Ramos (cell line): ENCODE data around the gene DNAH8.

ENCODE experiments used
- in situ Hi-C: fragments of 300-500 bp; cut with MboI; formaldehyde crosslinking; loops from one replicate; pipeline ENCODE4 v1.14.3; 2022; ENCODE audit warnings: low sequenced_read_pairs; ENCODE audit not compliant: unreplicated experiment

DNAH8 gene

DNA sequence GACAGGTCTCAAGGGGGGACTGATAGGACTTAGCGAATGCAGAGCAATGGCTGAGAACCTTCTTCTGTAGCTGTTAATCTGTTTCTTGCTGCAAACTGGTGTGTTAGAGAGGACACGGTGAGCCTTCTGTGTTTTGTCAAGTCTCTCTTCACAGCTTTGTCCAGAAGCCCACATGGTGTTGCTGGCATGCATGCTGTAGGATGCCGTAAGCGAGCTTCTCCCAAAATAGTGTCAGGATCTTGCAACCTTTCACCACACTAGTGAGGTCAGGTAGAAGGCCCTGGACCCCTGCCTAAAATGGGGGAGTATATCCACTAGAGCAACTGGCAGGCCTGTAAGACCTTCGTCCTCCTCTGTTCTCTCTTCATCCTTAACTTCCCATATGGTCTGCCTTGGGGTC lies 281.6 kb downstream of the DNAH8 start:
- in situ Hi-C loops: loop anchor here (10.0 kb wide), 1 partner anchor 308 kb away; no protein-coding TSS in a partner anchor

DNA sequence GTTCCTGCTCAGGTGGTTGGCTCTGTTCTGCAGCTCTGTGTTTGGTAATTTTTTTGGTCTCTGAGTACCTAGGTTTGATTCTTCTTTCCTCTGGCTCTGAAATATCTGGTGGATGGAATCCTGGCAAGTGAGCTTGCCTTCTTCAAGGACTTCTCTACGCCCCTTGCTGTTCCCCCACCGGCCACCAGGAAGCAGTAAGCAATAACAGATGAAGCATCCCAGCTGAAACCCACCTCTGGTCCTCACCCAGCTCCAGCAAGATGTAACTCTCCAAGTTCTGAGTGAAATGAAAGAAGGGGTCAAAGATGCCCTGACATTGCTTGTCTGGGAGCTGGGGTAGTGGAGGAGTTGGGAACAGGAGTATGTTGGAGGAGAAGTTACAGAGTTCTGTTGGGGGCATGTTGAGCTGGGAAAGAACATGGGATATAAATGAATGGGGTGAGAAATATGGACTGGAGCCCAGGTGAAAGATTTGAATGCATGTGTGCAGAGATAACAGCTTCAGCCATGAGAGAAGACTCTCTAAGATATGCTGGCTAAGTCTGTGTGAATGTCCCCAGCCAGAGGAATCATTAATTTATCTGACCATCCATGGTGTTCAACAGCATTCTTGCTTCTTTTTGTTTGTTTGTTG lies 282.1 kb downstream of the DNAH8 start:
- in situ Hi-C loops: loop anchor here (10.0 kb wide), 1 partner anchor 308 kb away; no protein-coding TSS in a partner anchor

DNA sequence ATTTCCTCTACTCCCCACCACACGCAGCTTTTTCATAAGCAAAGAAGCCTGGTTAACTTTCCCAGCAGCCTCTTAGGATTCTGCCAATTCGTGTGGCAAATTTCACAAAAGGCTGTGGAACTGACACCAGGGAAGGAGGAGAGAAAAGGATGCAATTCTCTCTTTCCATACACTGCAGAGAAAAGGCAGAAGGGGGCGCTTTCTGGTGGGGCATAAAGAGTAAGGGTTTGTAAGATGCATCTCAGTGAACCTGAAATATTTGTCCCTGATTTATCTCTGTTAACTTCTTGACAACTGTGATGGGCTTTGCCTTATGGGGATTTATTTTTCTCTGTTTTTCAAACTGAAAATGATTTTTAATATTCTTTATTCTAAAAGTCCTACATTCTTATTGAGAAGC lies 288.0 kb downstream of the DNAH8 start:
- in situ Hi-C loops: no loop called here

DNA sequence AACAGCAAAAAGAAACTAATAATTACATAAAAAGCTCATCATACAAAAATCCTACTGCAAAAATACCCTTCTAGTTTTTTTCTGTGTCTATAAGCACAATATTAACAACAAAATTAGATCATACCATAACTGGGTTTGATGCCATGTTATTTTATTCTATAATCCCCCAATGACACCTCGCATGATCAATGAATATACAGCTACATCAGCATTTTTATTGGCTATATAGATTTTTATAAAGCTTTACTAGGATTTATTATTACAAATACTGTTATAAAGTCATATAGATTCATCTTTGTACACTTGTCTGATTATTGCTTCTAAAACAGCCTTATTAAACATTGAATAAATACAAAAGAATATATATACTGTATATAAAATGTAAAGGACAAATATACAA lies 288.4 kb downstream of the DNAH8 start:
- in situ Hi-C loops: no loop called here

GRCh38 chr6:39004801-39005200 lies 289.7 kb downstream of the DNAH8 start:
- in situ Hi-C loops: no loop called here

DNA sequence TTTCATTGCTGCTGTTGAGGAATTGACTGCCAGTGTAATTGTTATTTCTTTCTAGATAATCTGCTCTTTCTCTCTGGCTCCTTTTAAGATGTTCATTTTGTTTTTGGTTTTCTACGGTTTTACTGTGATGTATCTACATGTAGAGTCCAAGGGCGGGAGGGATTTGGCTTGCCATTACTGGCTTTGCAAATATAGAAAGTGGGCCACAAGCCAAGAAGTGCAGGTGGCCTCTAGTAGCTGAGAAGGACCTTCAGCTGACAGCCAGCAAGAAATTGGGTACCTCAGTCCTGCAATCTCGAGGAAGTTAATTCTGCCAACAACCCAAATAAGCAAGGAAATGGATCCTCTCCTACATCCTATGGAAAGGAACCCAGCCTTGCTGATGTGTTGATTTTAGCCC lies 290.7 kb downstream of the DNAH8 start:
- in situ Hi-C loops: no loop called here

DNA sequence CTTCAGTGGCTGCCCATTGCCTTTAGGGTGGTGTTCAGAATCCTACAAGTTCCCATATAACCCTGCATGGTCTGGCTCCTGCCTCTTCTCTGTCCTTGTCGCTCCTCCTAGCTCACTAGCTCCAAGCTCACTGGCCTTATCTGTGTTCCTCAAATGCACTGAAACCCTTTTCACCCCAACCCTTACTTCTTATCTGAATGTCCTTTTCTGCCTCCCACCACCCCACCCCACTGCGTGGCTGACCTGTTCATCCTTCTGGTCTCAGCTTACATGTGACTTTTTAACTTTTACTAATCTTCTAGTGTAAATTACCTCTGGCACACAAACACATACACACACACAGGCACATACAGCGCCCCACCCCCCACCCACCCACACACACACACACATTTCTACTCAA lies 292.5 kb downstream of the DNAH8 start:
- in situ Hi-C loops: no loop called here

- in situ Hi-C loops: no loop called here
Measured at GRCh38 chr6:39008737-39009136, 293.6 kb downstream of the DNAH8 start.

- in situ Hi-C loops: no loop called here
Measured at GRCh38 chr6:39009476-39009875, 294.4 kb downstream of the DNAH8 start.

GRCh38 chr6:39016839-39017546 lies 301.9 kb downstream of the DNAH8 start:
- in situ Hi-C loops: no loop called here

DNA sequence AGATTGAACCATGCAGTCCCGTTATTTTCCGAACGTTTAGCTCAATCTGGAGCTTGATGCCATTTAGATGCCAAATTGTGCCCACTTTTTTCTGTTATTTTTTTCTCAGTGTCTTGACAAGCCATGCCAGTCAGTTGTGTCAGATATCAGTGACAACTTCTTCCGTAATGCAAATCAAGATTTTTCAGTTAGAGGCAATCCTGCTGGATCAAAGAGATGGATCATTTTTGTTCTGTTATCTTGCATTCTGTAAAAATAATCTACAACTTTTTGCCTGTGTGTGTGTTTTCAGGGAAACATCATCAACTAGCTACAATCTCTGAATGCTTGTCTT lies 302.4 kb downstream of the DNAH8 start:
- in situ Hi-C loops: no loop called here

- in situ Hi-C loops: no loop called here
Measured at GRCh38 chr6:39018103-39018502, 303.0 kb downstream of the DNAH8 start.

- in situ Hi-C loops: no loop called here
Measured at GRCh38 chr6:39020136-39020535, 305.0 kb downstream of the DNAH8 start.

DNA sequence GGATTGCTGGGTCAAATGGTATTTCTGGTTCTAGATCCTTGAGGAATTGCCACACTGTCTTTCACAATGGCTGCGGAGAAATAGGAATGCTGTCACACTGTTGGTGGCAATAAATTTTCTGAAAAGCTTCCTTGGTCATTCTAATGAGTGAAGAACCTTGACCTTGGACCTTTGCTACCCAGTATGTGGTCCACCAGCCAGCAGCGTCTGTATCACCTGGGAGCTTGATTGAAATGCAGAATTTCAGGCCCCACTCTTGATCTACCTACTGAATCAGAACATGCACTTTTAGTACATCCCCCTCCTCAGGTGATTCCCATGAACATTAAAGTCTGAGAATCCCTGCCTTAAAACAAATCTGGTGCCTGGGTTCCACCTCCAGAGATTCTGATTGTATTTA lies 305.9 kb downstream of the DNAH8 start:
- in situ Hi-C loops: no loop called here

DNA sequence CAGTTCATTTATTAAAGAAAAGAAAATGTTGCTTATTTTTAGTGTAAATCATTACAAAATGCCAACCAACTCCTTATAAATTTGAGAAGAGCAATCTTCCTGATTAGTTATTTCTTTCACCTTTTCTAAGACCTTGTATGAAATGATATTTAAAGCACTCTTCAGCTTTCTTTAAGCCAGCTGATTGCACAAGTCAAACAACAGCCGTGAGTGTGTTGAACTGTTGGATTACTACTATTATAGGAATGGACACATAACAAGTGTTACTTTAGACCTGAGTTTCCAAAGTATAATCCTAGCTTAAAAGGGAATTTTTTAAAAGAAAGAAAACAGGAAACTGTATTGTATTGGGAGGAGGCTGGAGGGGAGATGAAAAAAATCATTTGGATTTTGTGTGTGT lies 306.7 kb downstream of the DNAH8 start:
- in situ Hi-C loops: no loop called here

- in situ Hi-C loops: no loop called here
Measured at GRCh38 chr6:39026175-39026574, 311.1 kb downstream of the DNAH8 start.

DNA sequence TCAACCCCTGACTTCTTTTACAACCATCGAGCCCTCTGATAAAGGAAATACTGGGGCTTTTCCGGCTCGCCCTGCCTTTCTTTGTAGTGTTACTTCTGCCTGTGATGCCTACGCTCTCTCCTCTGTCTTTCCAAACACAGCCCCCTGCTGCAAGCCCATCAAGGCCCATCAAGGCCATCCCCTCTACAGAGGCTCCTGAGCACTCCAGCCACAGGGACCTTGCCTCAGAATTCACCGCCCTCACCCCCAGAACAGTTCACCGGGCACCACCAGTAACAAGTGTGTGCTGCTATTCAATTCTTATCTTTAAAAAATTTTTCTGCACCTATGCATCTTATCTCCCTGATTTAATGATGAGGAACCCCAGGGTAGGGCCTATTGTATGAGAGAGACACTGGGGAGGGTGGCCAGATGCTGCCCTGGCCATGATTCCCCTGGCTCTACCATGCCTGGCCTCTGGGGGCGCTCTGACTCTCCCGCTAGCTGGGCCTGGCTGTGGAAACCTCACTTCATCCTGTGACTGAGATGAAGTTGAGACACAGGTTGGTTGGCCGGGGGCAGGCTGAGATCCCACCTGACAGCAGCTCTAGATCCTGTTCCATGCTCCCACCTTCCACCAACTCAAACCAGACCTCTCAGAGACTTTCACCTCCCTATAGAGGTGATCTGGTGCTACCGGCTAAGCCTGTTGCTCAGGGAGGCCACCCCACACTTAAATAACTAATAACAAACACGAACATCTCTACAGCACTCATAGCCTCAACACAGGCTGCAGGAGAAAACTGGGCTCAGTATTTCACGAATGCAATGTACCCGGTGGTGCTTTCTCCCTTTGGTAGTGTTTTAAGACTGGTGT lies 314.3 kb downstream of the DNAH8 start:
- in situ Hi-C loops: no loop called here

- in situ Hi-C loops: no loop called here
Measured at GRCh38 chr6:39035681-39036080, 320.6 kb downstream of the DNAH8 start.

DNA sequence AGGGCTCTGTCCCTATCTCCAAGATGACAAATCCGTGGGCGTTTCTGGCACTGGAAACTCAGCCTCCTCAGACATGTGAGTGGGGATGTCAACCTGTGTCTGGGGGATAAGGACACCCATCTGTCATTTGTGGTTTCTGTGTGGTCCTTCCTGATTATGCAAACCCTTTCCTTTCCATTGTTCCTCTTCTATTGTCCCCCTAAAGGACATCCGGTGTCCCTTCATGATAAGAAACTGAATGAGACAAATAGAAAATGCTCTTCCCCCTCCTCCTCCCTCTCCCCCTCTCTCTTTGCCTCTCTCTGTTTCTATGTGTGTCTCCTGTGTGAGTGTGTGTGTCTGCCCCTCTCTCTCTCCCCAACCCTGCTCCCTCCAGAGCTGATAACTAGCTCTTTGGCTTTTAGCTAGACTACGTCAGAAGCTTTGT lies 322.0 kb downstream of the DNAH8 start:
- in situ Hi-C loops: no loop called here

- in situ Hi-C loops: no loop called here
Measured at GRCh38 chr6:39037707-39038106, 322.6 kb downstream of the DNAH8 start.

- in situ Hi-C loops: no loop called here
Measured at GRCh38 chr6:39040080-39040673, 325.1 kb downstream of the DNAH8 start.
